Heart left ventricle (tissue), 16 donors: ENCODE data around the gene DOK5. TPM values are rescaled to one million over a fixed set of nuclear protein-coding genes. Genes with fewer than 3 reads are reported as not detected.

Experiments
- ATAC-seq, 4 donors: fragments of 200-7000 bp; cut with Tn5 transposase; one replicate each; pipeline ENCODE4 v1.9.1; 2020 to 2022; ENCODE audit warnings: moderate library complexity in 4 of 4, mild to moderate bottlenecking in 3 of 4, moderate number of reproducible peaks in 1 of 4
- DNase-seq, 5 donors: peaks; one replicate each; pipeline ENCODE4 v3.0.0-alpha.2; 2020
- H3K27ac ChIP-seq, 12 donors: fragments of 200-600 bp; sonication (generic) in 4 of 12; one replicate each; pipeline versions ENCODE4 v1.5.0 to v1.8.0; 2016 to 2022; ENCODE audit warnings: mild to moderate bottlenecking in 2 of 12
- H3K27me3 ChIP-seq, 9 donors: fragments of 200-600 bp; sonication (generic) in 2 of 9; one replicate each; pipeline versions ENCODE4 v1.5.1 to v1.8.0; 2016 to 2022; ENCODE audit warnings: mild to moderate bottlenecking in 3 of 9
- H3K36me3 ChIP-seq, 9 donors: fragments of 200-600 bp; sonication (generic) in 2 of 9; one replicate each; pipeline versions ENCODE4 v1.5.0 to v1.8.0; 2018 to 2022; ENCODE audit warnings: mild to moderate bottlenecking in 2 of 9
- H3K4me1 ChIP-seq, 12 donors: fragments of 200-600 bp; sonication (generic) in 4 of 12; one replicate each; pipeline versions ENCODE4 v1.5.0 to v1.8.0; 2016 to 2022; ENCODE audit warnings: mild to moderate bottlenecking in 3 of 12
- H3K4me3 ChIP-seq, 12 donors: fragments of 200-600 bp; sonication (generic) in 4 of 12; one replicate each; pipeline versions ENCODE4 v1.5.0 to v1.8.0; 2017 to 2022; ENCODE audit warnings: mild to moderate bottlenecking in 9 of 12, moderate library complexity in 4 of 12
- H3K9me3 ChIP-seq, 12 donors: fragments of 200-600 bp; sonication (generic) in 4 of 12; one replicate each; pipeline versions ENCODE4 v1.5.0 to v1.8.0; 2016 to 2022; ENCODE audit warnings: mild to moderate bottlenecking in 1 of 12
- POLR2A ChIP-seq, 2 donors: fragments of 450-650 bp; IDR thresholded peaks; one replicate each; pipeline ENCODE4 v1.6.1; 2017; ENCODE audit warnings: antibody characterized with exemption in 2 of 2, mild to moderate bottlenecking in 2 of 2, moderate library complexity in 2 of 2
- WGBS, 4 donors: extraction: QIAGEN DNeasy Blood & Tissue Kit in 2 of 4; methylation state at CpG; one replicate each; pipeline versions ENCODE4 v1.1.5 to v1.1.7; 2013 to 2018; 5-methylcytosine and 5-hydroxymethylcytosine counted together
- intact Hi-C, 10 donors: fragments of 100-400 bp; cut with DNase I; formaldehyde crosslinking; loops; one replicate each; pipeline versions ENCODE4 v1.11.1 to v1.14.2; 2022
- polyA plus RNA-seq, 2 donors: library from polyadenylated mRNA; stranded (reverse); fragments of 200-250 nt; gene quantifications; one replicate each; pipeline ENCODE4 v1.2.3, GENCODE V29; 2013
- total RNA-seq, 9 donors: library from RNA; depleted of rRNA in 2 of 9; stranded (reverse); fragments of >200 nt in 2 of 9; fragmentation: NEBNext Ultra II Directional in 3 of 9; extraction: Animal tissue kit (Norgen Biotek cat#: 25700) in 3 of 9; gene quantifications; one replicate each; pipeline versions ENCODE4 v1.1.0 to v1.2.4, GENCODE V29; 2016 to 2023
- TF ChIP-seq, protein P1 (sequence below), 12 donors: fragments of 200-600 bp; sonication (generic) in 4 of 12; IDR thresholded peaks; one replicate each; pipeline versions ENCODE4 v1.5.0 to v1.8.0; 2018 to 2022; ENCODE audit warnings: antibody characterized with exemption in 12 of 12, mild to moderate bottlenecking in 5 of 12
- donor health status: ischemic (EF 13 %, LVEDD 7.1; RV severe dilation, severe dysfunction).
- donor health status: healthy with polysubstance abuse.
- donor health status: DM: no; HTN: yes; CAD: no.
- donor health status: DM: no; HTN: no; CAD: no.
- donor health status: ischemic (EF 25% LVEDD 6.9; RV normal size, moderate dysfunction).
- donor health status: ischemic (EF 25% LVEDD 5.7; RV mildly dilated, moderate dysfunction).
- donor health status: healthy.
- donor health status: DM: yes; HTN: yes; CAD: no.
- donor health status: ischemic (EF 35%, LVEDD 5.7; RV mildly dilated, moderate dysfunction).
- donor health status: nonischemic (EF 11% LVEDD 7.7; RV severe dilation, severe dysfunction).
- donor health status: DM: yes; HTN: yes; CAD: no.
- donor health status: PGD.
- donor health status: ischemic (EF 29% LVEDD 5.4; RV normal size, mild dysfunction).
- donor health status: nonischemic (EF 23%, LVEDD 6.1; RV moderate dilation, normal function).

The DOK5 gene
- total and polyA plus RNA-seq, 11 donors, result 3.4 to 23.5 (median 6.4) TPM

DNA sequence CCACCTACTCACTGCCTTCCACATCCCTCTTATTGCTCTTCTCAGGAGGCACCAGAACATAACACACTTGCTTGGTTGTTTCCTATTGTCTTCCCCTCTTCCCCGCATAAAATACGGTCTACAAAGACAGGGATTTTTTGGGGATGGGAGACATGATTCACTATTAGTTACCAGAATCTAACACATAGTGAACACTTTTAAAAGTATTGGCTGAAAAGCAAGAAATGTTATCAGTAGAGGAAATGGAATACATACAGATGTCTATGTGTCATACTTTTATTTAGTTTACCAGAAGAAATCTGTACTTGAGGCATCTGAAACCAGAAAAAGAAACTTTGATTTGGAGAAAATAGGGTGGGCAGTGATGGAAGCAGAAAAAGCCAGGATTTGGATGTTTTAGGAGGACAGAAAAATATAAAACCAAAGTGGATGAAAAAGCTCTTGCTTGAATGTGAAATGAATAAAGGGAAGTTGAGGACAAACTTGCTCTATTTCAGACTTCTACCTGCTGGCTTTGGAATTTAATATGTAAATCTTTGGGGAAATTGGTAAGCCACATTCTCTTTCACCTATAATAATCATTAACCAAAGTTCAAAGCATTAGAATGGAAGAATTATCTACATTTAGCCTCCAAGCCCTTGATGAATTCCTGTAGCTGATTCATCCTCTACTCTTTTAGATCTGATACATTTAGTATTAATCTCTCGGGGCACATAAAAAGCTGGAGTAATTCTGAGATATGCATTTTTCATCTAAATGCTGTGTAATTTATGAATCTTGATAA lies 82.6 kb downstream of the DOK5 start:
- no peak for TF ChIP-seq POLR2A (IDR thresholded peaks at IDR 0.05)
- TF ChIP-seq, protein P1, sequence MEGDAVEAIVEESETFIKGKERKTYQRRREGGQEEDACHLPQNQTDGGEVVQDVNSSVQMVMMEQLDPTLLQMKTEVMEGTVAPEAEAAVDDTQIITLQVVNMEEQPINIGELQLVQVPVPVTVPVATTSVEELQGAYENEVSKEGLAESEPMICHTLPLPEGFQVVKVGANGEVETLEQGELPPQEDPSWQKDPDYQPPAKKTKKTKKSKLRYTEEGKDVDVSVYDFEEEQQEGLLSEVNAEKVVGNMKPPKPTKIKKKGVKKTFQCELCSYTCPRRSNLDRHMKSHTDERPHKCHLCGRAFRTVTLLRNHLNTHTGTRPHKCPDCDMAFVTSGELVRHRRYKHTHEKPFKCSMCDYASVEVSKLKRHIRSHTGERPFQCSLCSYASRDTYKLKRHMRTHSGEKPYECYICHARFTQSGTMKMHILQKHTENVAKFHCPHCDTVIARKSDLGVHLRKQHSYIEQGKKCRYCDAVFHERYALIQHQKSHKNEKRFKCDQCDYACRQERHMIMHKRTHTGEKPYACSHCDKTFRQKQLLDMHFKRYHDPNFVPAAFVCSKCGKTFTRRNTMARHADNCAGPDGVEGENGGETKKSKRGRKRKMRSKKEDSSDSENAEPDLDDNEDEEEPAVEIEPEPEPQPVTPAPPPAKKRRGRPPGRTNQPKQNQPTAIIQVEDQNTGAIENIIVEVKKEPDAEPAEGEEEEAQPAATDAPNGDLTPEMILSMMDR (IDR thresholded peaks at IDR 0.05), result no peak
- Histone ChIP-seq H3K9me3 (no peaks in the 10 kb centered on the region), H3K36me3 (peaks cover 0 to 9% (median 0%) of the 10 kb centered on the region in 9 donors), H3K4me1 (peaks cover 0 to 17% (median 0%) of the 10 kb centered on the region in 12 donors), H3K4me3 (no peak overlapping the region), H3K27ac (peak overlapping the region in 1 of 12 donors; percentile 12), H3K27me3 (no peaks in the 10 kb centered on the region)
- ATAC-seq (peak in 1 of 4 donors; percentile 38), DNase-seq (no peak)
- WGBS, 4 donors, result 70 to 86% (median 76%) methylated on average over 3 of the region's 3 CpGs
- intact Hi-C loops, result no loop called here

DNA sequence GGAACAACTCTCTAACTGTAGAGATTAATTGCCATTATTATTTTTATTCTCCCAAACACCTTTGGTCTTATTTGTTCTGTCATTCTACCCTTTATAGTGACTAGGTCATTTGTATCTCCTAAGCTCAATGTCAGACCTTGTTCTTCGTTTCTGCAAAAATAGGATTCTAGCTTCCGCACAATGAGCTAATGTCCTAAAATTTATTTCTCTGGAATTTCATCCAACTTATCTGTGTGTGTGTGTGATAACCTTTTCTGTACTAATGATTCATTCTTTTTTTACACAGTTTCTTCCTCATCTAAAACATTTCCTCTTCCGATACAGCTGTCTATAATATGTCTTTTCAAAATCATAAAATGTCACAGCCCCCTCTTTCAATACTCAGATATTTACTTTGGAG lies 84.5 kb downstream of the DOK5 start:
- no peak overlapping the region for H3K4me3 ChIP-seq
- peaks cover 0 to 9% (median 0%) of the 10 kb centered on the region in 9 donors for H3K36me3 ChIP-seq
- H3K9me3 ChIP-seq, result no peaks in the 10 kb centered on the region
- 63 to 75% (median 67%) methylated on average over 3 of the region's 3 CpGs for WGBS, 4 donors
- no peak for TF ChIP-seq POLR2A (IDR thresholded peaks at IDR 0.05)
- TF ChIP-seq, protein P1 (IDR thresholded peaks at IDR 0.05), result no peak
- ATAC-seq (peak in 2 of 4 donors; percentile 22 to 58), DNase-seq (no peak)
- intact Hi-C loops, result no loop called here
- H3K4me1 ChIP-seq, result peaks cover 0 to 17% (median 0%) of the 10 kb centered on the region in 12 donors
- H3K27me3 ChIP-seq, result no peaks in the 10 kb centered on the region
- H3K27ac ChIP-seq, result peak overlapping the region in 4 of 12 donors; percentile 30 to 46 (median 36)

DNA sequence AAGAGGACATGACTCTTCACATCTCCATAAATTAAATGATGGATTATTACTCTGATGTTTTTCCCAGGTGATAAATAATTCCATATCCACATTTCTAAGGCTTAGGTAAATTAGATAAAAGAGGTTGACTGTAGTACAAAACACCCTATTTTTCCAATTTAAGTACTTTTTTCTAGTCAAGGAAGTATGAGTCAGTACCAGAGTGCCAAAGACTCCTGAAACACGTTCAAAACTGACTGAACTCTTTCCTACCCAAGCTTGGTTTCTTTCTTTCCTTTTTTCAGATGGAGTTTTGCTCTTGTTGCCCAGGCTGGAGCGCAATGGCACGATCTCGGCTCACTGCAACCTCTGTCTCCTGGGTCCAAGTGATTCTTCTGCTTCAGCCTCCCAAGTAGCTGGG lies 85.0 kb downstream of the DOK5 start:
- no peak for TF ChIP-seq POLR2A (IDR thresholded peaks at IDR 0.05)
- TF ChIP-seq, protein P1 (IDR thresholded peaks at IDR 0.05), result no peak
- intact Hi-C loops, result no loop called here
- no peaks in the 10 kb centered on the region for H3K9me3 ChIP-seq
- no peaks in the 10 kb centered on the region for H3K27me3 ChIP-seq
- 74 to 84% (median 83%) methylated on average over 4 of the region's 4 CpGs for WGBS, 4 donors
- peaks cover 0 to 17% (median 0%) of the 10 kb centered on the region in 12 donors for H3K4me1 ChIP-seq
- H3K4me3 ChIP-seq, result no peak overlapping the region
- no peak for ATAC-seq
- H3K27ac ChIP-seq, result peak overlapping the region in 3 of 12 donors; percentile 30 to 46 (median 39)
- peaks cover 0 to 9% (median 0%) of the 10 kb centered on the region in 9 donors for H3K36me3 ChIP-seq
- no peak for DNase-seq

DNA sequence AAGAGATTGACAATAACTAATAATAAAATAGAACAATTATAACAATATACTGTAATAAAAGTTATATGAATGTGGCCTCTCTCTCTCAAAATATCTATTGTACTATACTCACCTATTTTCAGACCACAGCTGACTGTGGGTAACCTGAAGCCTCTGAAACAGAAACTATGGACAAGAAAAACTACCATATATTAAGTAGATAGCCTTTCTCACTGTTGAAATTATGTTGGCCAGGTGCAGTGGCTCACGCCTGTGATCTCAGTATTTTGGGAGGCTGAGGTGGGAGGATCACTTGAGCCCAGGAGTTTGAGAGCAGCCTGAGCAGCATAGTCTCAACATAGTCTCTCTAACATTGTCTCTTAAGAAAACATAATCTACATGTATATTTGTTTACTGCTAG lies 89.9 kb downstream of the DOK5 start:
- Histone ChIP-seq H3K9me3 (no peaks in the 10 kb centered on the region), H3K27me3 (no peaks in the 10 kb centered on the region), H3K4me3 (no peak overlapping the region), H3K4me1 (peaks cover 0 to 8% (median 0%) of the 10 kb centered on the region in 12 donors), H3K36me3 (peaks cover 0 to 9% (median 0%) of the 10 kb centered on the region in 9 donors), H3K27ac (no peak overlapping the region)
- ATAC-seq (no peak), DNase-seq (no peak)
- no peak for TF ChIP-seq POLR2A (IDR thresholded peaks at IDR 0.05)
- 78 to 98% (median 88%) methylated on average over 1 of the region's 1 CpG for whole genome bisulfite sequencing, 4 donors
- intact Hi-C loops, result no loop called here
